Activated naive CD8-positive, alpha-beta T cell treated with anti-CD3 and anti-CD28 coated beads, Interleukin-2, amount 50 U/mL, for 24 hours (primary cell): Measurements from ENCODE around the gene CHSY1.

Experiments
- ATAC-seq: fragments of 150-1000 bp; cut with Tn5 transposase; one replicate; pipeline ENCODE4 v1.10.0; 2021
- DNase-seq: peaks from one replicate; pipeline ENCODE4 v3.0.0; 2021
- H3K27ac Mint-ChIP-seq: one replicate; pipeline ENCODE4 v1.8.0; 2021; ENCODE audit warnings: mild to moderate bottlenecking, mixed read lengths
- H3K27me3 Mint-ChIP-seq: one replicate; pipeline ENCODE4 v1.8.0; 2021; ENCODE audit warnings: mixed read lengths
- H3K36me3 Mint-ChIP-seq: one replicate; pipeline ENCODE4 v1.8.0; 2021; ENCODE audit warnings: low read depth, mixed read lengths
- H3K4me1 Mint-ChIP-seq: one replicate; pipeline ENCODE4 v1.8.0; 2021; ENCODE audit warnings: mixed read lengths
- H3K4me3 Mint-ChIP-seq: one replicate; pipeline ENCODE4 v1.8.0; 2021; ENCODE audit warnings: mild to moderate bottlenecking, moderate library complexity, mixed read lengths
- H3K9me3 Mint-ChIP-seq: one replicate; pipeline ENCODE4 v1.8.0; 2021; ENCODE audit warnings: mixed read lengths

CHSY1 gene

GRCh38 chr15:101198800-101199199 lies 53.0 kb downstream of the CHSY1 start:
- Mint-ChIP-seq H3K4me3 (peak overlapping the region; percentile 48), H3K27ac (peak overlapping the region; percentile 94)

GRCh38 chr15:101198031-101198575 lies 53.7 kb downstream of the CHSY1 start:
- H3K27me3 Mint-ChIP-seq, result no peaks in the 10 kb centered on the region
- peaks cover 26% of the 10 kb centered on the region for H3K36me3 Mint-ChIP-seq
- DNase-seq, result no peak
- peaks cover 93% of the 10 kb centered on the region for H3K4me1 Mint-ChIP-seq
- H3K4me3 Mint-ChIP-seq, result no peak overlapping the region
- ATAC-seq, result no peak
- H3K27ac Mint-ChIP-seq, result peak overlapping the region; percentile 94
- no peaks in the 10 kb centered on the region for H3K9me3 Mint-ChIP-seq

More at GRCh38 chr15:101198800-101199199, 53.0 kb downstream of the CHSY1 start:
- Mint-ChIP-seq H3K4me1 (peaks cover 93% of the 10 kb centered on the region), H3K36me3 (peaks cover 30% of the 10 kb centered on the region), H3K9me3 (no peaks in the 10 kb centered on the region), H3K27me3 (no peaks in the 10 kb centered on the region)
- no peak for ATAC-seq
- no peak for DNase-seq

GRCh38 chr15:101194546-101195125 lies 57.2 kb downstream of the CHSY1 start:
- Mint-ChIP-seq H3K4me1 (peaks cover 91% of the 10 kb centered on the region), H3K9me3 (no peaks in the 10 kb centered on the region), H3K4me3 (peak overlapping the region; percentile 44), H3K27ac (peak overlapping the region; percentile 68), H3K36me3 (peaks cover 24% of the 10 kb centered on the region), H3K27me3 (no peaks in the 10 kb centered on the region)
- peak; percentile 26 for ATAC-seq
- DNase-seq, result no peak

- Mint-ChIP-seq H3K4me3 (peak overlapping the region; percentile 44), H3K4me1 (peaks cover 91% of the 10 kb centered on the region), H3K9me3 (no peaks in the 10 kb centered on the region), H3K36me3 (peaks cover 25% of the 10 kb centered on the region), H3K27me3 (no peaks in the 10 kb centered on the region), H3K27ac (peak overlapping the region; percentile 68)
- ATAC-seq (no peak), DNase-seq (no peak)
Observed at GRCh38 chr15:101193806-101194545, 57.9 kb downstream of the CHSY1 start.

GRCh38 chr15:101193120-101193644 lies 58.7 kb downstream of the CHSY1 start:
- Mint-ChIP-seq H3K36me3 (peaks cover 28% of the 10 kb centered on the region), H3K27ac (peak overlapping the region; percentile 68)

GRCh38 chr15:101192081-101192480 lies 59.8 kb downstream of the CHSY1 start:
- Mint-ChIP-seq H3K27ac (peak overlapping the region; percentile 34), H3K4me3 (no peak overlapping the region), H3K27me3 (no peaks in the 10 kb centered on the region), H3K4me1 (peaks cover 91% of the 10 kb centered on the region), H3K9me3 (no peaks in the 10 kb centered on the region), H3K36me3 (peaks cover 34% of the 10 kb centered on the region)
- DNase-seq (no peak), ATAC-seq (no peak)

More at GRCh38 chr15:101193120-101193644, 58.7 kb downstream of the CHSY1 start:
- Mint-ChIP-seq H3K4me3 (no peak overlapping the region), H3K9me3 (no peaks in the 10 kb centered on the region), H3K4me1 (peaks cover 91% of the 10 kb centered on the region), H3K27me3 (no peaks in the 10 kb centered on the region)
- DNase-seq (no peak), ATAC-seq (no peak)

GRCh38 chr15:101191242-101191641 lies 60.6 kb downstream of the CHSY1 start:
- Mint-ChIP-seq H3K4me1 (peaks cover 93% of the 10 kb centered on the region), H3K9me3 (no peaks in the 10 kb centered on the region), H3K36me3 (peaks cover 38% of the 10 kb centered on the region), H3K27me3 (no peaks in the 10 kb centered on the region), H3K27ac (peak overlapping the region; percentile 3), H3K4me3 (no peak overlapping the region)
- ATAC-seq, result no peak
- no peak for DNase-seq

GRCh38 chr15:101190092-101190595 lies 61.7 kb downstream of the CHSY1 start:
- no peak for ATAC-seq
- no peak for DNase-seq
- Mint-ChIP-seq H3K9me3 (no peaks in the 10 kb centered on the region), H3K36me3 (peaks cover 42% of the 10 kb centered on the region), H3K4me3 (no peak overlapping the region), H3K4me1 (peaks cover 91% of the 10 kb centered on the region), H3K27me3 (no peaks in the 10 kb centered on the region), H3K27ac (peak overlapping the region; percentile 88)

- ATAC-seq, result no peak
- no peaks in the 10 kb centered on the region for H3K27me3 Mint-ChIP-seq
- peaks cover 39% of the 10 kb centered on the region for H3K36me3 Mint-ChIP-seq
- H3K9me3 Mint-ChIP-seq, result no peaks in the 10 kb centered on the region
- peak overlapping the region; percentile 43 for H3K4me3 Mint-ChIP-seq
- H3K27ac Mint-ChIP-seq, result peak overlapping the region; percentile 88
- no peak for DNase-seq
- H3K4me1 Mint-ChIP-seq, result peaks cover 90% of the 10 kb centered on the region
Observed at GRCh38 chr15:101189409-101190091, 62.3 kb downstream of the CHSY1 start.

GRCh38 chr15:101188637-101189408 lies 63.0 kb downstream of the CHSY1 start:
- H3K36me3 Mint-ChIP-seq, result peaks cover 37% of the 10 kb centered on the region
- peak overlapping the region; percentile 88 for H3K27ac Mint-ChIP-seq
- H3K4me1 Mint-ChIP-seq, result peaks cover 90% of the 10 kb centered on the region
- ATAC-seq, result peak; percentile 55
- peak overlapping the region; percentile 43 for H3K4me3 Mint-ChIP-seq
- H3K9me3 Mint-ChIP-seq, result no peaks in the 10 kb centered on the region
- H3K27me3 Mint-ChIP-seq, result no peaks in the 10 kb centered on the region
- DNase-seq, result no peak

- ATAC-seq (peak; percentile 20), DNase-seq (no peak)
- no peaks in the 10 kb centered on the region for H3K27me3 Mint-ChIP-seq
- peak overlapping the region; percentile 88 for H3K27ac Mint-ChIP-seq
- H3K4me3 Mint-ChIP-seq, result peak overlapping the region; percentile 50
- H3K36me3 Mint-ChIP-seq, result peaks cover 43% of the 10 kb centered on the region
- H3K9me3 Mint-ChIP-seq, result no peaks in the 10 kb centered on the region
- H3K4me1 Mint-ChIP-seq, result peaks cover 90% of the 10 kb centered on the region
Observed at GRCh38 chr15:101187820-101188636, 63.8 kb downstream of the CHSY1 start.

GRCh38 chr15:101185770-101186169 lies 66.1 kb downstream of the CHSY1 start:
- Mint-ChIP-seq H3K4me1 (peaks cover 92% of the 10 kb centered on the region), H3K9me3 (no peaks in the 10 kb centered on the region), H3K36me3 (peaks cover 52% of the 10 kb centered on the region), H3K27me3 (no peaks in the 10 kb centered on the region), H3K4me3 (no peak overlapping the region), H3K27ac (peak overlapping the region; percentile 24)
- DNase-seq (no peak), ATAC-seq (no peak)

- Mint-ChIP-seq H3K27ac (peak overlapping the region; percentile 24), H3K36me3 (peaks cover 53% of the 10 kb centered on the region), H3K4me1 (peaks cover 92% of the 10 kb centered on the region), H3K4me3 (no peak overlapping the region), H3K27me3 (no peaks in the 10 kb centered on the region), H3K9me3 (no peaks in the 10 kb centered on the region)
- ATAC-seq, result no peak
- no peak for DNase-seq
Observed at GRCh38 chr15:101185336-101185735, 66.5 kb downstream of the CHSY1 start.
